ENCODE data around the gene NR5A2.

Gene NR5A2

DNA sequence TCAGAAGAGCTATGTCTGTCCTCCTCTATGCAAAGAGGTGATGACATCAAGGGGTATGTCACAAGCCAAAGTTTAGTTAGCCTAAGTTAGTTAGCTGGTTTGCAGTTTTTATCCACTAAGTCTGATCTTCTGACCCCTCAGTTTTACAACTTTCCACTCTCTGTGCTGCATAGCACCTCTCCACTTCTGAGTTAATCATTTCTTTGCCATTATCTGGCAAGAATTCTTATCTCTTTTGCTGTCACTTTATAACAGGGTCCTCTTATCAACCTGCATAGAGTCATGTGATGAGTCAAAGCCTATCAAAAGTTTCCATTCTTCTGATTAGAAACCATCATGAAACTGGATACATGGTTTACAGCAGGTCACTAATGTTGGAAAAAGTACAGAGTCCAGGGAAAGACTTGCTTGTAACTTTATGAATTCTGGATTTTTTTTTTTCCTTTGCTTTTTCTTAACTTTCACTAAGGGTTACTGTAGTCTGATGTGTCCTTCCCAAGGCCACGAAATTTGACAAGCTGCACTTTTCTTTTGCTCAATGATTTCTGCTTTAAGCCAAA lies at the start of gene NR5A2:
NR5A2 (plus strand) TSS at position 447 of the 560 bp plus-strand sequence. CDS start 138 bp downstream, outside the sequence.
- TF ChIP-seq, protein P1, sequence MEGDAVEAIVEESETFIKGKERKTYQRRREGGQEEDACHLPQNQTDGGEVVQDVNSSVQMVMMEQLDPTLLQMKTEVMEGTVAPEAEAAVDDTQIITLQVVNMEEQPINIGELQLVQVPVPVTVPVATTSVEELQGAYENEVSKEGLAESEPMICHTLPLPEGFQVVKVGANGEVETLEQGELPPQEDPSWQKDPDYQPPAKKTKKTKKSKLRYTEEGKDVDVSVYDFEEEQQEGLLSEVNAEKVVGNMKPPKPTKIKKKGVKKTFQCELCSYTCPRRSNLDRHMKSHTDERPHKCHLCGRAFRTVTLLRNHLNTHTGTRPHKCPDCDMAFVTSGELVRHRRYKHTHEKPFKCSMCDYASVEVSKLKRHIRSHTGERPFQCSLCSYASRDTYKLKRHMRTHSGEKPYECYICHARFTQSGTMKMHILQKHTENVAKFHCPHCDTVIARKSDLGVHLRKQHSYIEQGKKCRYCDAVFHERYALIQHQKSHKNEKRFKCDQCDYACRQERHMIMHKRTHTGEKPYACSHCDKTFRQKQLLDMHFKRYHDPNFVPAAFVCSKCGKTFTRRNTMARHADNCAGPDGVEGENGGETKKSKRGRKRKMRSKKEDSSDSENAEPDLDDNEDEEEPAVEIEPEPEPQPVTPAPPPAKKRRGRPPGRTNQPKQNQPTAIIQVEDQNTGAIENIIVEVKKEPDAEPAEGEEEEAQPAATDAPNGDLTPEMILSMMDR (IDR thresholded peaks at IDR 0.05; ENCODE audit: extremely low read depth, insufficient read depth, missing control alignments) = no peak
- in situ Hi-C loops (cut with MboI; ENCODE audit: low pct_unique_long_range_greater_than_20kb, low sequenced_read_pairs, unreplicated experiment) = no loop called here
- no peak for DNase-seq (ENCODE audit: low spot score)

DNA sequence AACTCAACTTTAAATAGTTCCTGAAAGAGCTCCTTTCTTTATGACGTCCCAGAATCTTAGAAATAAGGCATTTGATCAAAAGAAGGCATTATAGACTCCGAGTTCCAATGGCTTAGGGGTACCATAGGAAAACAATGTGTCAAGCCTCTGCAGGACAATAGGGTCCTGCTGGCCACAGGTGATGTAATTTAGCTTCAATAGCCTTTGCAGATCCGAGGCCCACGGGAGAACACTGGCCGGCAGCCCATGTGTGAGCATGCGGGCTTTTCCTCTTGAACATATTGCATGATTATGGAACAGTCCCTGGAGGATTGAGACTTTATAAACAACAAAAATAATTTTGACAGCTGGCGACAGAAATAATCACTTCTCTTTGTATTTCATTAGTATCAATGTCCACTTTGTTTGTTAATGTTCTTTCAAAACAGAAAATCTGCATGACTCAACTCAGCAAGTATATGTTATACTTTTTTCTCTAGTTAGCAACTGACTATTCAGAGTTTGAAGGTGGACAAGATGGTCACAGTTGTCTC lies 49.0 kb upstream of the NR5A2 start:
- in situ Hi-C loops (cut with MboI; ENCODE audit: low pct_unique_long_range_greater_than_20kb, low sequenced_read_pairs, unreplicated experiment) = no loop called here
- TF ChIP-seq, protein P1 (IDR thresholded peaks at IDR 0.05; ENCODE audit: extremely low read depth, insufficient read depth, missing control alignments) = no peak
- no peak for DNase-seq (ENCODE audit: low spot score)

DNA sequence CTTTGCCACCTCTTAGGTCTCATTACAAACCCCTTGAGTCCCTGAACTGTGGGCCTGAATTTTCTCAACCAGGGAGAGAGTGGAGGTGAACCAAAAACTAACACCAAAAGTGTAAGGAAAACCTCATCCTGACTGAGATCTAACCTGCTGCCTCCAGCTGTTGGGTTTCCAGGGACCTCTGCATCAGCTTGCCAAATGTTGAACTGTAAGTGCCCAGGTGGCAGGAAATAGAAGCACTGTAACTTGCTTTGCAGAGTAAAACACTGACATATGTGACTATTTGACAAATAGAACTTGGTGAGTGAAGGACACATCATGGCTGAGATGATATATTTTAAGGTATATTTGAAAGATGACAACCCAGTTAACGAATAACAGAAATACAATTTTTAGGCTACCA lies 48.4 kb upstream of the NR5A2 start:
- no peak for DNase-seq (ENCODE audit: low spot score)
- TF ChIP-seq, protein P1 (IDR thresholded peaks at IDR 0.05; ENCODE audit: extremely low read depth, insufficient read depth, missing control alignments) = no peak
- in situ Hi-C loops (cut with MboI; ENCODE audit: low pct_unique_long_range_greater_than_20kb, low sequenced_read_pairs, unreplicated experiment) = no loop called here

DNA sequence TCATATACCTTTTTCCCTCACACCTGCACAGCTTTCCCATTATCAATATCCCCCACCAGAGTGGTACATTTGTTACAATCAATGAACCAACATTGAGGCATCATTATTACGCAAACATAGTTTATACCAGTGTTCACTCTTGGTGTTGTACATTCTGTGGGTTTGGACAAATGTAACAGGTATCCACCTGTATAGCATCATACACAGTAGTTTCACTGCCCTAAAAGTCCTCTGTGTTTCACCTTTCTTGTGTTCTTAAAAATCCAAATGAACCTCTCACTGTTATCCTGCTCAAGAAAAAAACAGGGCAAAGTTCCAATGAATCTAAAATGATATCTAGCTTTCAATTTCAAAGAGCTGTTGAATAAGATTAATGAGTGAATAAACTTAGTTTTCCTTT lies 45.9 kb upstream of the NR5A2 start:
- no peak for DNase-seq (ENCODE audit: low spot score)
- TF ChIP-seq, protein P1 (IDR thresholded peaks at IDR 0.05; ENCODE audit: extremely low read depth, insufficient read depth, missing control alignments) = no peak

DNA sequence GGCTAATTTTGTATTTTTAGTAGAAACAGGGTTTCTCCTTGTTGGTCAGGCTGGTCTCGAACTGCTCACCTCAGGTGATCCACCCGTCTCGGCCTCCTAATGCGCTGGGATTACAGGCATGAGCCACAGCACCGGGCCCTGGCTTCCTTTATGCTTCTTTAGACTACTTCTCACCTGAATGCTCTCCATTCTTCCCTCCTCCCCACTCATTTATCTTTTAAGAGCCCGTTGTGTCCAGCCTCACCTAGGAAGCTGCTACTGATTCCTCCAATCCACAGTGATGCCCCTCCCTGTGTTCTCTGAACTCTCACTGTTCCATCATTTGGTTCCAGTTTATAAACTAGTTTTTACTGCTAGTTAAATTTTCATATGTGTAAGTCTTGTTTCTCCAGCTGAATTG lies 44.9 kb upstream of the NR5A2 start:
- in situ Hi-C loops (cut with MboI; ENCODE audit: low pct_unique_long_range_greater_than_20kb, low sequenced_read_pairs, unreplicated experiment) = no loop called here
- TF ChIP-seq, protein P1 (IDR thresholded peaks at IDR 0.05; ENCODE audit: extremely low read depth, insufficient read depth, missing control alignments) = no peak
- no peak for DNase-seq (ENCODE audit: low spot score)

More for the DNA sequence above, 45.9 kb upstream of the NR5A2 start:
- in situ Hi-C loops (cut with MboI; ENCODE audit: low pct_unique_long_range_greater_than_20kb, low sequenced_read_pairs, unreplicated experiment) = no loop called here

DNA sequence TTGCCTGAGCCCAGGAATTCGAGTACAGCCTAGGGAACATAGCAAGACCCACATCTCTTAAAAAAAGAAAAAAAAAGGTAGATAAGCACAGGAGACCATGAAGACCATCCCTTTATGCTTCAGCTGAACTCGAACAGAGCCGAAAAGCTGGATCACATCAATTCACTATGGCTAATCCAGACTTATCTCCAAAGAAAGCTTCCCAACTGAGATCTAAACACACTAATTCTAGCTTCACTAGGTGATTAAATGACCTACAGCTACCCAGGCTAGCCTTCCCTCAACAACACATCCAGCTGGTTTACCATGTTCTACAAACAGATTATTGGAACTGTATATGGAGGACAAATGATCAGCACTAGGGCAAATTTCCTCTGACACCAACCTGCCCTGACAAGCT lies 44.0 kb upstream of the NR5A2 start:
- in situ Hi-C loops (cut with MboI; ENCODE audit: low pct_unique_long_range_greater_than_20kb, low sequenced_read_pairs, unreplicated experiment) = no loop called here
- DNase-seq (ENCODE audit: low spot score) = no peak
- TF ChIP-seq, protein P1 (IDR thresholded peaks at IDR 0.05; ENCODE audit: extremely low read depth, insufficient read depth, missing control alignments) = no peak
